Motor neuron (in vitro differentiated cells): Measurements from ENCODE around the gene NME9. TPM values are rescaled to one million over a fixed set of nuclear protein-coding genes. Genes with fewer than 3 reads are reported as not detected.

ENCODE experiments used
- ATAC-seq, 8 experiments: fragments of 200-7000 bp; cut with Tn5 transposase; replicated peaks in 6 of 8; 2 replicates each; pipeline ENCODE4 v1.8.0; 2021; ENCODE audit warnings: mild to moderate bottlenecking in 8 of 8, moderate library complexity in 8 of 8
- H3K27ac ChIP-seq, 2 donors: fragments of 250-450 bp; sonication (Bioruptor Pico); 2 replicates each; pipeline ENCODE4 v1.9.0; 2021; ENCODE audit warnings: antibody characterized with exemption in 2 of 2, mild to moderate bottlenecking in 2 of 2, moderate library complexity in 1 of 2
- H3K4me1 ChIP-seq, 2 donors: fragments of 250-450 bp; sonication (Bioruptor Pico); replicated peaks in 1 of 2; 2 replicates each; pipeline ENCODE4 v1.6.1; 2021; ENCODE audit warnings: antibody characterized with exemption in 2 of 2, mild to moderate bottlenecking in 2 of 2, moderate library complexity in 1 of 2
- H3K4me3 ChIP-seq, 5 donors: fragments of 250-450 bp; sonication (Bioruptor Pico); 2 replicates each; pipeline ENCODE4 v1.9.0; 2021; ENCODE audit warnings: antibody characterized with exemption in 5 of 5, mild to moderate bottlenecking in 5 of 5, moderate library complexity in 4 of 5
- WGBS, 10 experiments: fragments of 450-650 bp; shearing (Covaris generic); methylation state at CpG; one replicate each; pipeline ENCODE4 v1.0.0; 2022; 5-methylcytosine and 5-hydroxymethylcytosine counted together
- in situ Hi-C, 9 experiments: fragments of 400-800 bp; cut with MboI; loops; one replicate each; pipeline ENCODE4 v1.15.0; 2021; ENCODE audit warnings: low sequenced_read_pairs in 9 of 9, low pct_unique_long_range_greater_than_20kb in 2 of 9; ENCODE audit not compliant: unreplicated experiment in 9 of 9
- total RNA-seq, 8 experiments: library from RNA; unstranded; fragments of 300-600 nt; gene quantifications; 2 replicates each; pipeline versions ENCODE4 v1.2.3 to v1.2.4, GENCODE V29; 2022

The NME9 gene
- total RNA-seq, 8 experiments from 2014 or later, result 2.2 to 13.2 (median 3.7) TPM

DNA sequence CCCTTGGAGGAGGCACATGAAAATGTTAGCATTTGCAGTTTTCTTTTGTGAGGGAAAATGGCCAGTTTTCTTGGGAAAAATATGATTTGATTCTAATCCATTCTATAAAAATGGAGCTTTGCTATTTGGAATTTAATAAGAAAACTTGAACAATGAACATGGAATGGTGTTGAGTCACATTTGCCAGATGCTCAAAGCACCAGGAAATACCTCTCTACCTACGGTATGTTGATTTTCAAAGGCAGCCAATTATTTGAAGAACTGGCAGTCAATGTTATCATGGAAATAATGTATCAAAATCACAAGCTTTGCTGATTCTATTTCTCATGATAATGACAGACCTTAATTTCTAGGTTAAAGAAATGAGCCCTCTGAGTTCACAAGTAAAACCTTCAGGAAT lies 14.9 kb downstream of the NME9 start:
- in situ Hi-C loops, result no loop called here
- WGBS, 10 experiments, result 0 to 100% (median 85%) methylated on average over 1 of the region's 1 CpG; no CpG with 5 or more reads in 2 of the 10 experiments
- Histone ChIP-seq H3K4me3 (no peak overlapping the region), H3K4me1 (no peaks in the 10 kb centered on the region), H3K27ac (no peak overlapping the region)
- no peak for ATAC-seq

DNA sequence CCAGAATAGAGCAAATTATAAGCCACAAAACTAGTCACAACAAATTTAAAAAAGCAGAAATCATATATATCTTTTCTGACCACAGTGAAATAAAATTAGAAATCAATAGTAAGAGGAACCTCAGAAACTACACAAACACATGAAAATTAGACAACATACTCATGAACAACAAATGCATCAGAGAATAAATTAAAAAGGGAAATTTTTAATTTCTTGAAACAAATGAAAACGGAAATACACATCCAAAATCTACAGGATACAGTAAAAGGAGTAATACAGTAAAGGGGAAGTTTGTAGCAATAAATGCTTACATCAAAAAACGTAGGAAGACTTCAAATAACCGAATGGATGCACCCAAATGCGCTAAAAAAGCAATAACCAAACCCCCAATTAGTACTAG lies 19.2 kb downstream of the NME9 start:
- ATAC-seq, result no peak
- no peak overlapping the region for H3K27ac ChIP-seq
- H3K4me1 ChIP-seq, result no peaks in the 10 kb centered on the region
- no peak overlapping the region for H3K4me3 ChIP-seq
- WGBS, 10 experiments, result 28 to 89% (median 74%) methylated on average over 3 to 4 of the region's 4 CpGs
- in situ Hi-C loops, result no loop called here

DNA sequence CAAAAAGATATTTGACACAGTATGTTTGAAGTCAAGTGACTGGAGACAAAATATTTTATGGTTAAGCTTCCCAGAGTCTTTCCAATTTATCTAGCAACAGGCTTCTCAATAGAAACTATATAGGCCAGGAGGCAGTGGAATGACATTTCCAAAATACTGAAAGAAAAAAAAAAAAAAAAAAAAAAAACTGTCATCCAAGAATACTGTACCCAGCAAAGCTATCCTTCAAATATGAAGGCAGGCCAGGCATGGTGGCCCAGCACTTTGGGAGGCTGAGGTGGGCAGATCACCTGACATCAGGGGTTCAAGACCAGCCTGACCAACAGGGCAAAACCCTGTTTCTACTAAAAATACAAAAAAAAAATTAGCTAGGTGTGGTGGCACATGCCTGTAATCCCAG lies 20.9 kb downstream of the NME9 start:
- in situ Hi-C loops, result no loop called here
- Histone ChIP-seq H3K4me1 (no peaks in the 10 kb centered on the region), H3K27ac (no peak overlapping the region), H3K4me3 (no peak overlapping the region)
- ATAC-seq, result no peak

DNA sequence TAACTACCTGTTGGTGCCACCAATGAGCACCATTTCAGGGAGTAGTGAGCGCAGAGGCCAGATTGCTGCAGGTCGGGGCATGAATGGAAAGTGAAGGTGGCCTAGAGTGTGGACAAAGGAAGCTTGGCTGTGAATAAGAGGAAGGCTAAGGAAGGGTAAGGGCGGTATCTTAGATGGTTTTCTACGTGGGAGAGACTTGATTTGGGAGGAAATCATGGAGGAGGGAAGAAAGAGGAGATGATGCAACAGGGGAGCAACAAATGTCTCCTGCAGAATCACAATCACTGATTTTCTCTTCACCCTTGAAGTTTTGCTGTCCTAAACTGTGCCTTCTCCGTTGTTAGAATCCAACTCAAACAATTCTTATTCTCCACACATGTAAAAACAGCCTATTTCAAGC lies 21.8 kb downstream of the NME9 start:
- H3K4me1 ChIP-seq, result no peaks in the 10 kb centered on the region
- no peak overlapping the region for H3K4me3 ChIP-seq
- ATAC-seq, result no peak
- H3K27ac ChIP-seq, result no peak overlapping the region
- 46 to 89% (median 80%) methylated on average over 2 to 5 of the region's 5 CpGs for WGBS, 10 experiments
- in situ Hi-C loops, result no loop called here

DNA sequence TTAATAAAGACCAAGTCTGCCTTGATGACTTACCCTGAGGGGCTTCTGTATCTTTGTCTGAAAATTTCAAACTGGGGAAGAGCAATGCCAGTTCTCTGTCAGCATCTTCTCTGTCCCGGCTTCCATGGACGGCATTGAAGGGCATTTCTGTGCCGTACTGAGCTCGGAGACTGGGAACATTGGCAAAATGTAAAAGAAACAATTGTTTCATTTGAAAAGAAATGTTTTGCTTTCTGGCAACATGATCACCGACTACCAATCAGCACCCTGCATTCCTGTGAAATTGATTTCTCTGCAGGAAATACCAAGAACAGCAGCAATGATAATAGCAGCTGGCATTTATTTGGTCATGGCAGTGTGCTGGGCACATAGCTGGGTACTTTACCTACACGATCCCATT lies 26.2 kb downstream of the NME9 start:
- no peak overlapping the region for H3K27ac ChIP-seq
- in situ Hi-C loops, result no loop called here
- H3K4me1 ChIP-seq, result no peaks in the 10 kb centered on the region
- no peak for ATAC-seq
- no peak overlapping the region for H3K4me3 ChIP-seq
- 31 to 100% (median 87%) methylated on average over 1 to 6 of the region's 6 CpGs; no CpG with 5 or more reads in 2 of the 10 experiments for WGBS, 10 experiments

DNA sequence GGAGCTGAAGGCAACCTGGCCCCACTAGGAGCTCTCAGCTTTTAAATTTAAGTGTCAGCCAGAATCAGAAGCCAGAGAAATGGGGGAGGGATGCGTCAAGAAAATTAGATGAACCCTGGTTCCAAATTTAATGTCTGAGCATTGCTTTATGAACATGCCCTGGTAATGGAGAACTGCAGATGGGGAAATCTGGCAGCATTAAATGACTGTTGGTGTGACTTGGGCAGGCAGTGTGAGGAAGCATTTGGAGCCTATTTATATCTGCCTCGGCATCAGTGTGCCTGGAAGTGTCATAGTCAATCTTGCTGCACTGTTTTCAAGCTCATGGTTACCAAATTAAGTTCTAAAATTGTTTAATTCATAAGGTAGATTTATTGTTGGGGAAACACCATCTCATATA lies 29.0 kb downstream of the NME9 start:
- Histone ChIP-seq H3K4me3 (no peak overlapping the region), H3K27ac (no peak overlapping the region), H3K4me1 (no peaks in the 10 kb centered on the region)
- no peak for ATAC-seq
- in situ Hi-C loops, result no loop called here
- 0 to 100% (median 100%) methylated on average over 1 to 2 of the region's 2 CpGs; no CpG with 5 or more reads in 4 of the 10 experiments for WGBS, 10 experiments

DNA sequence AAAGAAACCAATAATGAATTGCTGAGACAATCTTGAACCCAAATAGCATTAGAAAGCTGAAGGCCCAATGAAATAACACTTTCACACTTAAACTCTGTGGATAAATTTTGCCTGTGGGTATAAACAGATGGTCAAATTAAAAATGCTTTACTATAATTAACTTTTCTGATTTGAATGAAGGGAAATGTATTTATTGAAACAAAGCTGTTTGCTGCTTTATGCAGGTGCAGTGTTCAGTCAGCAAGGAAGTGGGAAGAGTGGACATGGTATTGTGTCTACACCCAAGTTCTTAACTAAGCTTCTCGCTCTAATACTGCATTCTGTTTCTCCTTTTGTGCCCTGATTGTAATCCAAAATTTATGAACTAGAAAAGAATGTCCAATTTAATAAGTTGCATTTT lies 31.8 kb downstream of the NME9 start:
- in situ Hi-C loops, result no loop called here
- no peak overlapping the region for H3K4me3 ChIP-seq
- no peaks in the 10 kb centered on the region for H3K4me1 ChIP-seq
- no peak overlapping the region for H3K27ac ChIP-seq
- WGBS, 10 experiments, result 80 to 100% (median 96%) methylated on average over 1 of the region's 1 CpG; no CpG with 5 or more reads in 4 of the 10 experiments
- ATAC-seq, result no peak

DNA sequence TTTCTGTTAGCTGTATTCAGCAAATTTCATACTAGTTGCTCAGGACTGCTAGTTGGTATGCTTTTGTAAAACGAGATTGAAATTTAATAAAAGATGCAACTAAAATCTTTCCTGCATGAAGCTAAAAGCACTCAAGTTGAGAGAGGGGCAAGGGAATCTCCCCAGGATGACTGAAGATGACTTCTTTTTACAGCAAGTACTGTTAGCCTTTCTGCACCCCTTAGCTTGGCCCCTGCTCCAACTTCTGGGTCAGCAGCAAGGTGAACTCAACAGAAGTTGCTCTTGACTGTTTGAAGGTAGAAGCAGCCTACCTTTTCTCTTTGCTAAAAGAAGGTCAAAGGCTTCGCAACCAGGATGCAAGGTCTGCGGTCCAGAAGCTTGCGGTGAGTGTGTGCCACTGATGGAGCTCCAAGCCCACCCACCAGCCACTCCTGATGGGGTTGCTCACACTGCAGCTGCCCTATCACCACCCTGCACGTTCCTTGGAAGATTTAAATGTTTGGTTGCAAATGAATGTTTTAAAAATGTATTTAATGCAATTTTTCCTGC lies 32.5 kb downstream of the NME9 start:
- no peak overlapping the region for H3K27ac ChIP-seq
- 71 to 100% (median 86%) methylated on average over 1 to 5 of the region's 5 CpGs for WGBS, 10 experiments
- ATAC-seq, result no peak

DNA sequence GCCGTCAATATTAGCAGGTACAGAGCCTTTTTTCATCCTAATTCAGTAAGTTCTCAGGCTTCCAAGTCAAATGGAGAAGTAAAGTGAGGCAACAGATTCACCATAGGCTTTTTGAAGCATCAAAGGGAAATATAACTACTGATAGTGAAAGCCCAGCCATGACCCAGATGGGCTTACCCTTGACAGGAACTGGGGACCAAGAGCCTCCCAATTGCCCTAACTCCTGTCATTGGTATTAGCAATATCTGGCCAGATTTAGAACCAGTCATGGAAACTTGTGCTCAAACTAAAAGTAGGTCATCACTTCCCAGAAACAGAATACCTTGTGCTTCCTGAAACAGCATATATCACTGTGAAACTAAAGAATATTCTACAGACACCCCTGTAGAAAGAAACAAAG lies 33.0 kb downstream of the NME9 start:
- ATAC-seq, result no peak
- in situ Hi-C loops, result no loop called here
- 92 to 100% (median 100%) methylated on average over 1 of the region's 1 CpG for WGBS, 10 experiments
- H3K4me1 ChIP-seq, result no peaks in the 10 kb centered on the region
- no peak overlapping the region for H3K4me3 ChIP-seq
- no peak overlapping the region for H3K27ac ChIP-seq

More for the DNA sequence above, 32.5 kb downstream of the NME9 start:
- in situ Hi-C loops, result no loop called here
- Histone ChIP-seq H3K4me3 (no peak overlapping the region), H3K4me1 (no peaks in the 10 kb centered on the region)

DNA sequence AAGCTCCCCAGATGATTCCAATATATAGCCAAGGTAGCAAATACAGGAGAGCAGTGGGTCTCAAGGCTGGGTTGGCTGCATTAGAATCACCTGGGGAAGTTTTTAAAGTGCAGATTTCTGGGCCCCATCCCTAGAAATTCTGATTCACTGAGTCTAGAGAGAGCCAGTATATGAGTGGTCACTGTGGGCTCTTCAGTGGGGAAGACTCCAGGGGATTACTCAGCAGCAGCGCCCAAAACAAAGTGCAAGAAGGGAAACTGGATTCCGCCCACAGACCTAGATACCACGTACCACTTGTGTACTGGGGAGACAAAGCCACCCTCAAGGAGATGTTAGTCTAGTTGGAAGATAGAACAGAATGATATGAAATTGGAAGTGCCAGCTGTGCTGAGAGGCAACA lies 40.0 kb downstream of the NME9 start:
- 87 to 100% (median 100%) methylated on average over 1 to 3 of the region's 3 CpGs; no CpG with 5 or more reads in 3 of the 10 experiments for WGBS, 10 experiments
- Histone ChIP-seq H3K27ac (no peak overlapping the region), H3K4me1 (no peaks in the 10 kb centered on the region), H3K4me3 (no peak overlapping the region)
- no peak for ATAC-seq
- in situ Hi-C loops, result no loop called here

DNA sequence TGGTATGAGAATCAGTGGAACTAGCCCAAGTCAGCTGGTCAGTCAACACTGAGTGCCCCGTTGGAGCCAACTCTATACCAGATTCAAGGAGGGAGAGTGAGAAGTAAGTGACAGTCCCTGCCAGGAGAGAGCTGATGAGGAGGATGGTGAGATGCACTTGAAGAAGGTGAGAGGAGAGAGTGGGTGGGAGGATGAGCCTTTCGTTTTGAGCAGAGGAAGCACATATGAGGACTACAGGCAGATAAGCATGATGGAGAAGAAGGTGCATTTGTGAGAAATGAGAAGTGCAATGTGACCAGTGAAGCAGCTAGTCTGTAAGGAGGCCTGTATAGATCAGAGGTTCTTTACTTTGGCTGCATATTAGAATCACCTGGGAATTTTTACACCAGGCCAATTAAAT lies 40.4 kb downstream of the NME9 start:
- Histone ChIP-seq H3K4me1 (no peaks in the 10 kb centered on the region), H3K4me3 (no peak overlapping the region), H3K27ac (no peak overlapping the region)
- ATAC-seq, result no peak
- 69 to 100% (median 93%) methylated on average over 1 to 2 of the region's 2 CpGs; no CpG with 5 or more reads in 4 of the 10 experiments for WGBS, 10 experiments
- in situ Hi-C loops, result no loop called here

DNA sequence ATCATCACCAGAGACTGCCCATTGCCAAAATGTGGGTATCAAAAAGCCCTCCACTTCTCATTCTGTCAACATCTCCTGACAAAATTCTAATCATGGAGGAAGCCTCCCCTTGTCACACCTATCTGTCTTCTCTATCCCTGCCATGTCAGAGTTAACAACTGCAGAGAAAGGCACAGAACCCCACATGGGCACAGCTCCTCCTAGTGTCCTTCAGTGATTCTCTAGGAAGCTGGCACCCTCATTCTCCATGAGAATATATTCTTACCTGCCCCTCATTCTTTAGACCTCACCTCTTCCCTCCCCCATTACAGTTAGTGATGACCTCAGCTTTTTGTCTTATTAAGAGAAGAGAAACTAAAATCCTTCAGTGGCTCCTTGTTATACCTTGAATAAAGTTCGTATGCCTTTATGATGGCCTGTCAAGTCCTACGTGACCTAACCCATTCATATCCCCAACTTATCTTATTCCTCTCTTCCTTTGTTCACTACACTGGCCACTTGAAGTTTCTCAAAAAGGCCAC lies 44.6 kb downstream of the NME9 start:
- Histone ChIP-seq H3K27ac (no peak overlapping the region), H3K4me3 (no peak overlapping the region), H3K4me1 (no peaks in the 10 kb centered on the region)
- 86 to 100% (median 100%) methylated on average over 1 to 2 of the region's 2 CpGs; no CpG with 5 or more reads in 2 of the 10 experiments for WGBS, 10 experiments
- ATAC-seq, result no peak
- in situ Hi-C loops, result no loop called here

DNA sequence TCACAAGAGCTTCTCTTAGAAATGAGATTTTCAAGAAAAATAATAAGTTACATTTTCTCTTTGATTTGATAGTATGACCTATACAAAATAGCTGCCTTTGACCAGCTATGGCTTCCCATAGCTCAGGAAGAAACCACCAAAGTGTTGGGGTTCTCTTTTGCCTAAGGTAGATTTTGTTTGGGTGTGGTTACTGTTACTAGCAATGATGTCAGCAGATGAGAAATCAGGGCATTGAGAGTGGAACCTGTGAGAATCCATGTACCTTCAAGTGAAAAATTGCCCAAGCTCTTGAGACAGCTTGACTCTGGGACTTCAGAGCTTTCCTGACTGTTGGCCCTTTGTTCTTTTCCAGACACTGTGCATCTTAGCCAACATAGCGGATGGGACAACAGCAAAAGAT lies 45.6 kb downstream of the NME9 start:
- Histone ChIP-seq H3K27ac (no peak overlapping the region), H3K4me1 (no peaks in the 10 kb centered on the region), H3K4me3 (no peak overlapping the region)
- WGBS, 10 experiments, result 100% methylated on average over 1 of the region's 1 CpG; no CpG with 5 or more reads in 5 of the 10 experiments
- ATAC-seq, result no peak
- in situ Hi-C loops, result no loop called here

DNA sequence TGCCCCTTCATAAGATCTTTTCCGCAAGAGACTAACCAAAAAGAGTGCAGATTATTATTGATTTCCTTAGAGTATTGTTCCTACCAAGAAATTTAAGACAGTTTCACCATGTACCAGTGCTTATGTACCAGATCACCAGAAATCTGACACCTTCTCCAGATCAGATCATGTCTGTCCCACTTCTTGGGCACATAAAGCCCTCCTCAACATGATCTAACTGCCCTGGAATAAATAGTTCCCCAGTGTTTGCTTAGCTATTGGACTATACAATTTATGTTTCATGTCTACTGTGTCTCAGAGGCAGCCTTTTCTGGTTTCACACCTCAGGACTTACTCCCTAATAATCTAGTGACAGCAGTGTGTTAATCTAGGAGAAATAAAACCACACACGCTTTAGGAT lies 46.8 kb downstream of the NME9 start:
- in situ Hi-C loops, result no loop called here
- Histone ChIP-seq H3K4me1 (no peaks in the 10 kb centered on the region), H3K4me3 (no peak overlapping the region), H3K27ac (no peak overlapping the region)
- no peak for ATAC-seq
- 92 to 100% (median 100%) methylated on average over 1 to 2 of the region's 2 CpGs; no CpG with 5 or more reads in 2 of the 10 experiments for WGBS, 10 experiments
